ENCODE data around the gene CLIP2.
A peak's percentile ranks its signal among the peaks of the same experiment; 100 is the strongest.
"Not testable (repeated sequence)": the region's sequence is repeated elsewhere in the genome, so short reads cannot be mapped to it uniquely, and the experiment has no call there.

The CLIP2 gene

DNA sequence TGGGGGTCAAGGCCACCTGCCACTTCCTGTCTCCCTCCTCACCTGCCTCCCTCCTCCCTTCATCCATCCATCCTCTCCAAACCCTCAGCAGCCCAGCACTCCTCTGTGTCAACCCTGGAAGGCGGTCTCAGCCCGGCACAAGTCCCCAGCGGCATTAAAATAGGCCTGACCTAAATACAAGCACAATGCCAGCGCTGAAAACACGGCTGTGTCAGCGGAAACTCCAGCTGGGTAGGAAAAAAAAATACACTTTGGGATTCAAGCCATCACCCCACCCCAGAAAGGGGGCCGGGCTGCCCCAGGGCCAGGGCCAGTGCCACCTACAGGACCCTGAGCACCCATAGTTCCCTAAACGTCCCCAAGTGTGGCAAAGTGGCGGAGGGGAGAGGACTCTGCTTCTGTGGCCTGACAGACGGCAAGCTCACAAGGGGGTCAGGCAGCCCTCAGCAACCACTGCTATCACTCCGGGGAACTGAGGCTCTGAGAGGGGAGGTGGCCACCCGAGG lies 141.8 kb downstream of the CLIP2 start:
- DNase-seq = peak; percentile 53

DNA sequence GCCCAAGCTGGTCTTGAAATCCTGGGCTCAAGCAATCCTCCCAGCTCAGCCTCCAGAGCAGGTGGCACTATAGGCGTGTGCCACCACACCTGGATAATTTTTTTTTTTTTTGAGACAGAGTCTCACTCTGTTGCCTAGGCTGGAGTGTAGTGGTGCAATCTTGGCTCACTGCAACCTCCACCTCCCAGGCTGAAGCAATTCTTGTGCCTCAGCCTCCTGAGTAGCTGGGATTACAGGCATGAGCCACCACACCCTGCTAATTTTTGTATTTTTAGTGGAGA lies 148.0 kb downstream of the CLIP2 start:
- not testable (repeated sequence) for DNase-seq

DNA sequence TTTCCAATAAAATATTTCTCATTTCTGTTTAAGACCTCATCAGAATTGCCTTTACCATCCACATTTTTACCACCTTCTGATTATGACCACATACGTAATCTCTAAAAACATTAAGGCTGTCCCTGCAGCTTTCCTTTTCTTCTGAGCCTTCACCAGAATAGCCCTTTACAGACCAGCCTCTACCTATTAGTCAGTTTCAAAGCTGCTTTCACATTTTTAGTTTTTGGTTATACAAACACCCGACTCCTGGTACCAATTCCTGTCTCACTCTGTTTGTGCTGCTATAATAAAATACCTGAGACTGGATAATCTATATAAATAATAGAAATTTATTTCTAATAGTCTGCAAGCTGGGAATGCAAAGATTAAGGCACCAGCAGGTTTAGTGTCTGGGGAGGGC lies 149.1 kb downstream of the CLIP2 start:
- DNase-seq = no peak

DNA sequence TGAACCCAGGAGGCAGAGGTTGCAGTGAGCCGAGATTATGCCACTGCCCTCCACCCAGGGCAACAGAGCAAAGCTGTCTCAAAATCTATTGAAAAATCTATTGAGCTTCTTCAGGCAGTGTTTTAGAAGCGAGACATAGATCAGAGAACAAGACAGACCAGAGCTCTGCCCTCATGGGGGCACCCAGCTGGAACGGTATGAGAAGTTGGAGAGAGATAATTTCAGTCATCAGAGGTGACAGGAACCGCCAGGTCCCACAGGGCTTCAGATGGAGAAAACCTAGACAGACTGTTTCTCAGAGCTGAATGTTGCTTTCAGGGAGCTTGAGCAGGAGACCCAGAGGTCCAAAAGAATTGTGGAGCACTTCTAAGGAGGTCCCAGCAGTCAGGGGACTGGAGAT lies 150.3 kb downstream of the CLIP2 start:
- no peak for DNase-seq

DNA sequence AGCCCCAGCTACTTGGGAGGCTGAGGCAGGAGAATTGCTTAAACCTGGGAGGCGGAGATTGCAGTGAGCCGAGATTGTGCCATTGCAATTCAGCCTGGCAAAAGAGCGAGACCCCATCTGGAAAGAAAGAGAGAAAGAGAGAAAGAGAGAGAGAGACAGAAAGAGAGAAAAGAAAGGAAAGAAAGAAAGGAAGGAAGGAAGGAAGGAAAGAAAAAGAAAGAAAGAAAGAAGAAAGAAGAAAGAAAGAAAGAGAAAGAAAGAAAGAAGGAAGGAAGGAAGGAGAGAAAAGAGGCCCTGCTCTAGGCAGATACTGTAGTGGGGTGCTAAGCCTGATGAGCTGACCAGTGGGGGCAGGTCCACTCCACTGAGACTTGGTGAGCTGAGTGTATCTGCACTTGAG lies 150.9 kb downstream of the CLIP2 start:
- not testable (repeated sequence) for DNase-seq

DNA sequence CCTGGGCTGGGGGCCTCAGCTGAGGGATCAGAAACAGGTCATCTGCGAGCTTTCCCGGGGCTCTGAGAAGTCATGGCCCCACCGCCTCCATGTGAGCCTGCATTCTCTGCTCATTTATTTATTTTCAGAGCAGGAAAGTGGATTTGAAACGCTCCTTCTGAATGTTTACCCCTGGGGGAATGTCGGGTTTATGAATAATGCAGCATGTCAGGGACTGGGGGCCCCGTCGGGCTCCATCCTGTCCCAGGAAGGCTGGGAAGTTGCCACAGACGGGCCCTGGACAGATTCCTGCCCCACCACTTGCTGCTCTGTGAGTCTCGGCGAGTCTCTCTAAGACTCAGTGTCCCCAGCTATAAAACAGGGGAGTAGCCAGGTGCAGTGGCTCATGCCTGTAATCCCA lies 152.6 kb downstream of the CLIP2 start:
- DNase-seq = no peak

DNA sequence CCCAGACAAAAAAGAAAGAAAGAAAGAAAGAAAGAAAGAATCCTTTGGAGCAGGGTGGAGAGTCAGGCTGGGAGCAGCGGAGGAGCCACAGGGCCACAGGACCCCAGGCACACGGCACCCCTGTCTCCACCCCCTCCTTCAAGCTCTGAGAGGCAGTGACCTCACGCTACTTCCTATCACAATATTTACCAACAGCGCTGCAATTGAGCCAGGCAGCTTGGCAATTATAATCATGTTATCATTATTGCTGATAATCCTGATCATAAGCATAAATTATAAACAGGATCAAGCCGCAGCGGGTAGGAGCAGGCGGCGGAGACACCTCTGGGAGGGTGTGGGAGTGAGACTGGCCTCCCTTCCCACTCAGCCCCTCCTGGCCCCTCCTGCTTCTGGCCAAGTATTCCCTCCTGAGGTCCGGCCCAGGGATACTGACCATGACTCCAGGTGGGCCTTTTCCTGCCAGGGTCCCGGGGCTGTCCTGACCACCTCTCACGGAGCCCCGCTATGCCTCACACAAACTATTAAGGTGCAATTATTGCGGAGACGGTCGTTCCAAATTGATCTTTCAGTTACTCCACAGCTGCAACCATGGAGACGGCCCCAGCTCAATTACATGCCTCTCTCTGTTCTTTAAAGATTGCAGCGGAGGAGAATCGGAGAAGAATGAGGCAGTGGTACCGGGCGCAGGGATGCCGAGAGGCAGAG lies 154.5 kb downstream of the CLIP2 start:
- DNase-seq = peak; percentile 61

DNA sequence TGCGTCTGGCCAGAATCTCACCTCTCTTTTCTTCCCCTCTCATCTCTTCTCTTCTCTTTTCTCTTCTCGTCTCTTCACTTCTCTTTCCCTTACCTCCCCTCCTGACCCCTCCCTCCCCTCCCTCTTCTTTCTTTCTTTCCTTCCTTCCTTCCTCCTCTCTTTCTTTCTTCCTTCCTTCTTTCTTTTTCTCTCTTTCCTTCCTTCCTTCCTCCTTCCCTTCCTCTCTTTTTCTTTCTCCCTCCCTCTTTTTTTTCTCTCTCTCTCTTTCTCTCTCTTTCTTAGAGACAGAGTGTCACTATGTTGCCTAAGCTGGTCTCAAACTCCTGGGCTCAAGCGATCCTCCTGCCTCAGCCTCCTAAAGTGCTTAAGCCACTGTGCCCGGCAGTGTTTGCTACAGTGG lies 159.9 kb downstream of the CLIP2 start:
- DNase-seq = no peak

DNA sequence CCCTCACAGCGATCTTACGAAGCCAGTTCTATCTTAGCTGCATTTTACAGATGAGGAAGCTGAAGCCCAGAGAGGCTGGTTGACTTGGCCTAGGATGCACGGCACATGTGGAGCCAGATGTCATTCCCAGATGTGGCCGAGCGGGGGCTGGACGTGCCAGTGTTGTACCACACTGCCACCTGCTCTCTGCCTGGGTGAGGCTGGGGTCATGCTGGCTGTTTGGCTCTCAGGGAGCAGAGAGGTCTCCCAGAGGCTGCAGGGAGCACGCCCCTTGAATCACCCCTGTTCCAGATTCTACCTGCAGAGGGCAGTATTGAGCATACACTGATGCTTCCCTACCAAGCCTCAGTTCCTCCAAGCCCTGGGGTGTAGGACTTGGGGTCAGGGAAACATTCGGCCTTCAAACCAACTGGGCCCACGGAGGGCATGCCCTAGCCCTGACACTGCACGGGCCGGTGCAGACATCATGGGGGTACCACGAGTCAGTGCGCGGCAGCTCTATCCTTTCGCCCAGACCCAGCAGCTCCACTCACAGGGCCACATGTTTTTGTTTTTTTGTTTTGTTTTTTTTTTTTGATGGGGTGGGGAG lies 160.7 kb downstream of the CLIP2 start:
- no peak for DNase-seq

DNA sequence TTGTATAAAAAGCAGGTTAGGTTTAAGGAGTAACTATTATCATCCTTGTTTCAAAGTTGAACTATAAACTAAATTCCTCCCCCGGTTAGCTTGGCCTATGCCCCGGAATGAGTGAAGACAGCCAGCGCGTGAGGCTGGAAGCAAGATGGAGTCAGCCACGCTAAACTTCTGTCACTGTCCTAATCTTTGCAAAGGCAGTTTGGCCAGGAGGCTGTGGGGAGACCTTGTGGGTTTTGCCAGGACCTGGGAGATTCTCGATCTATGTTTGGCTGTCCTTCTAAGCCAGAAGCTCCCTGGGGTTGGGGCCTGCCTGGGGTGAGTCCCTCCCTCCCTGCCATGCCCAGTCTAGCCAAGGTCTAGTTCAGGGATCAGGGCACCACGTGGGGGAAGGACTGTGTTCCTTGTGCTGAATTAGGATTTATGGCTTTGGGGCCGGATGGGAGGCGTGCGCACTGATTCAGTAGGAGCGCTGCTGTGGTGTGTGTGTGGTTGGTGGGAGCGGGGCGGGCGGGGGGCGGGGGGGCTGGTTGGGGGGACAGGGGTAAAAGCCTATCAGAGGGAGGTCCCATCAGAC lies 163.6 kb downstream of the CLIP2 start:
- peak; percentile 73 for DNase-seq

DNA sequence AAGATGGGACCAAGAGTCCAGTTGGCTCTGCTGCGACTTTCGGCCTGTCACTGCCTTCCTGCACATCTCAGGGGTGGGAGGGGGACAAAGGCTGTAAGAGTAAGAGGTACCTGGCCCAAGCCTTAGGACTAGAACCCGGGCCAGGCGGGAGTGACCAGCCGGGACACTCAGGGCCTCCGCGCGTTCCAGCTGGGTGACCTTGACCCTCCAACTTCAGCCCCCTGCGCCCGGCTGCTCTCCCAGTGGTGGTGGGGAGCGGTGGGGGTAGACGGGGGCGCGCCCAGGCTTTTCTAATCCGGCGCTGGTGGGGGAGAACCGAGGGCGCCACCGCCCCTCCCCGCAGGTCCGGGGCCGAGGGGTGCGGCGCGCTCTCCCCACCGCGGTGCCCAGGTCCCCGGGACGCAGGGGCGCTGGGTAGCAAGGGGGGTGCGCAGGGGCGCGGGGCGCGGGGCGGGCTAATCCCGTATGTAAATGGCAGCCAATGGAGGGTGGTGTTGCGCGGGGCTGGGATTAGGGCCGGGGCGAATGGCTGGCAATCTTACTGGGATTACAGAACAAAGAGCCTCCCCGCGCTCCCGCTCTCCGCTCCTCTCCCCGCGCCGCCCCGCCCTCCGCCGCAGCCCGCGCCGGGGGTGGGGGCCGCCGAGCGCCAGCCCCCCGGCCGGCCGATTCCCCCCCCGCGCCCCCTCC lies 164.3 kb downstream of the CLIP2 start, which contains the start of gene GTF2IRD1:
GTF2IRD1 (plus strand) TSS at position 585 of the 690 bp plus-strand sequence. CDS start 54,175 bp downstream, outside the sequence.
- peak; percentile 73 for DNase-seq

DNA sequence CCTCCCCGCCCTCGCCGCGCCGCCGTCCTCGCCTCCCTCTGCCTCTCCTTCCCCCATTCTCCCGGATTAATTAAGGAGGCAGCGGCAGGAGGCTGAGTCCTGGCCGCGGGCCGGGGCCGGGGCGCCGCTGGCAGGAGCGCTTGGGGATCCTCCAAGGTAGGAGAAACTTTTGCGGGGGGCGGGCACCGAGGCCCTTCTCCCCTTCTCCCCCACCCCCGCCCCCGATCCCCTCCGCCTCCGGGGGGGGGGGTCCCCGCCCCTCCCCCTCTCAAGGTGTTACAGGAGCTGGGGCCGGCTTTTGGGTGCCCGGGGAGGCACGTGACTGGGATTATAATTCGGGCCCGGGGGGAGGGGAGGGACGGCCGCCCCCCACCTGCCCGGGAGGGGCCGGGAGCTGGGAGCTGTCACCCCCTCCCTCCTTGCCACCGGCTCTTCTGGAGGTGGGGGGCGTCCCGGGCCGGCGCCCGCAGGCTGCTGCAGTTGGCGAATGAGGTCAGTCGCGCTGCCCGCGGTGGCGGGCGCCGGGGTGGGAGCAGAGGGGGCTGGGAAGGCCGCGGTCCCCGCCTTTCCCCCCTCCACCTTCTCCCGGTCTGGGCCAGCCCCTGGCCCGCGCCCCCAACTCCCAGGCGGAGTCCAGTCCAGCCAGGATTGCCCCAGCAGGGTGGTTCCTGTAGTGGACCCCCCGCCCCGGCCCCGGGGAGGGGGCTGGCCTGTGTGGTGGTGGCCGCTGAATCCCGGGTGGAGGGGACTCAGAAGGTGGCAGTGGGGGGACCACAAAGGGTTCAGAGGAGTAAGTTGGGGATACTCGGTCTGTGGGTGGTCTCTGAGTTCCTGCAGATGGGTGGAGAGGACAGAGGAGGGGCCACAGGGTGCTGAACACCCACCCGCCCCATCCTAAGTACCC lies 165.1 kb downstream of the CLIP2 start:
- DNase-seq = peak; percentile 72

DNA sequence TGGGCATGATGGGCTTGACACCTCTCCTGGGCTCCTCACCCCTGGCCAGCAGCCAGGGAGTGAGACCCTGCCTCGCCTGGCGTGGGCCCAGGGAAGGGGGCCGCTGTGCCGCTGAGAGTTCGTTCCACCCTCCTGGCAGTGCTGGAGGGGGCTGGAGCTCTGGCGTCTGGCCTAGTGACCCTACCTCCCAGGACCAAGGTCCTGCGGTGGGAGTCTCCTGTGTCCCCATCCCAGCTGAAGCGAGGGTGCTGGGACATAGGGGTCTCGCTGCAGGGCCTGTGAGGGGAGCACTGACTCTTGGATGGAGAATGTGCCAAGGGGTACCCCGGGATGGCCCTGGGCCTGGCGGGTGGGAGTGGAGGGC lies 165.7 kb downstream of the CLIP2 start:
- DNase-seq = peak; percentile 76

DNA sequence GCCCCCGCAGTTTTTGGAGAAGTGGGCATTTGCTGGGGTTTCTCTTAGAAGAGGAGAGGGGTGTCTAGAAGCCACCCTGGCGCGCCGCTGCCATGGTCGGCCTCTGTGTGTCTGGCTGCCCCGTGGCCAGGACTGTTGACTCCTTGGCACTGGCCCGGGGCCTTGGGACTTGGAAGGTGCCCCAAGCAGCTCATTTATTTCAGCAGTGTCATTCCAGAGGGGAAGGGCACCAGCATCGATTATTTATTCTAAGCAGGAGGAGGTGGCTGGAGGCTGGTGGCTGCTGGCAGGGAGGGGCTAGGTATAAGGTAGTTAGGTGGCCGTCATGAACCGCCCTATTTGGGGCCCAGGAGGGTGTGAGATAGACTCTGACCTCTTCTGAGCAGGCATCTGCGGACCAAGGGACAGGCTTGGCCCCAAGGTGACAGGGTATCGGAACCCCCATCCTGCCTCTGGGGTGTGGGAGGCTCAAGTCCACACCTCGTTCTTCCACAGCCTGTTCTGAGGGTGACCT lies 166.1 kb downstream of the CLIP2 start:
- DNase-seq = no peak
